Left hindlimb (tissue), 1 donor: ENCODE measurements around the gene TSFM.

Experiments used
- DNase-seq: peaks from one replicate; pipeline ENCODE4 v3.0.0-alpha.2; 2018

TSFM gene

DNA sequence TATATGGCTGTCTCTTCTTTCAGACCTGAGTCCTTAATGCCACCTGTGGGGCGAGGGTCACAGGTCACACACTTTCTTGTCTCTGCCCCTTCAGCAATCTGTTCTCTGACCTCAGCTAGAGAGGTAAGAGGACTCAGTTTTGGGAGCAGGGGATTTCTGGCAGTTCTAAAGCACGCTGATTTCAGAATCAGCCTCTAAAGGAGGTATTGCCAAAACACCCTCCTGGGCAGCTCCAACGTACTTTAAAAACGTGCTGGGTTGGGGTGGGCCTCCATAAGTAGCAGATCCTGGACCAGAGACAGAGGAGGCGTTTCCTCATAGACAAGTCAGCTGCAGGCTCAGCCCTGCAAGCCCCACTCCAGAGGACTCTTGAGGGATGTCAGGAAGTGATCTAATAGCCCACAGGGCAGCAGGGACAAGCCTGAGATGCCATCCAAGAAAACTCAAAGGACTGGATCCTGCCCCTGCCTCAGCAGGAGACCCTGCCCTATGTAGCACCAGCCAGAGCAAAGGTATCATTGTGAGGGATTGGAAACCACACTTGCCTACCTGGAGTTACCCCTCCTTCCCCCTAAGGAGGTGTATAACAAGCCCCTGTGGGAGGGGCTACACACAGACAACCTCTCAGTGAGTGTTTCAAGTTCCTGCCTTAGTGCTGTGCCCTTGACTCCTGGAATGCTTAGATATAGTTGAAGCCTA is 55.4 kb downstream of the TSFM start:
- peak; percentile 77 for DNase-seq

DNA sequence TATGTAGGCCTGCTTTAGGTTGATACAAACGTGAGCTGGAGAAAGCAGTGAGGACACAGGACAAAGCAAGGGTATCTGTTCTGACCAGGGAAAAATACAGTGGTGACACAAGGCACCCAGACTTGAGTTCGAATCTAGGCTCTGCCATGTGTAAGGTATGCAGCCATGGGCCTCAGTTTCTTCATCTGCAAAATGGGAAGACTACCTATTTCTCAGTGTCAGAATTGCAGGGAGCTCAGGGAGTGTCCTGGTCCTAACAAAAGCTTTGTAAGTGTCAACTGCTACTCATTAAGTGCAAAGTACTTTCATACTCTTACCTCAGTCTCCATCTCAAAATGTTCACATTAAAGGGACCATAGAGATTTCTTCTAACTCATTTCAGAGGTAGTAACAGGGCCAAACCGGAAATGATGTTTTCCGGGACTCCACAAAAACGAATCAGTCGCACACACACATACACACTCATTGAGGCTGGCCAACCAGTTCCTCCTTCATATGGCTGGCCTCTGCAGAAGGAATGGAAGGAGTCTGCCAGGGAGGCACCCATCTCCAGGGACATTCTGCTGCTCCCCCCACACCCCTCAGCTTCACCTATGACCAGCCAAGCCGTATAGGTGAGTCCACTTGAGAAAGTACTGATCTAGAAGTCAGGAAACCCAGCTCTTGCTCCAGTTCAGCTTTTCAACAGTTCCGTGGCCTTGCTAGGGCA is 56.2 kb downstream of the TSFM start:
- no peak for DNase-seq

DNA sequence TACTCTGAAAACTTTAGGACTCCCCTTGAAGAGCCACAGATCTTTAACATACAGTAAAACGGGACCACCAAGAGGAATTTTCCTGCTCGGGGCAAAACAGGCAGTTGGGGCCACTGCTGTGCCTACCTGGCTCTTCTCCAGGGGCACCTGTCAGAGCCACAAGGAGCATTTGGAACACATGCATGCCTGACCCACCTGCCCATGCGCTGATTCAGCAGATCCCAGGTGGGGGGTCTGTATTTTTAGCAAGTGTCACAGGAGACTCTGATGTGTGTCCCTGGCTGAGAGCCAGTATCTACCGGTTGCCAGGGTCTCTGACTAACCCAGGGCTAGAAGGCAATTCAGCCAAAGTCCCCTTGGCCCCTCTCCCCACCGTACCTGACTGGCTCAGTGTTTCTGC is 57.4 kb downstream of the TSFM start:
- no peak for DNase-seq

DNA sequence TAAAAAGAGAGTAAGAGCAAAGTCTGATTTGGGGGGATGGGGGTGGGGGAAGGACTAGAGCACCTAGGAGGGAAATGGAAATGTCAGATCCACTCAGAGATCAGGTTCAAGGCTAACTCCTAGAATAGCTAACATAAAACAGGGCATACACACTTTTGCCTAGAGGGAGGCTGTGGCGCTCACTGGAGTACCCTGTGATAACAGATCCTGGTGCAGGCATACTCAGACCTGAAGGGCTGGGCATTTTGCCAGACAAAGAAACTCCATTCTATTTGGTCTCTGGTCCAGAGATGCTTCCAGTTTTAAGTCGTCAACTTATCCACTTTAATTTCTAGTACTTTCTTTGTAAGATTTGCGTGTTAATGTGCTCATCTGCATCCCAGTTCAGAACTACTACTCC is 58.1 kb downstream of the TSFM start:
- DNase-seq: no peak

DNA sequence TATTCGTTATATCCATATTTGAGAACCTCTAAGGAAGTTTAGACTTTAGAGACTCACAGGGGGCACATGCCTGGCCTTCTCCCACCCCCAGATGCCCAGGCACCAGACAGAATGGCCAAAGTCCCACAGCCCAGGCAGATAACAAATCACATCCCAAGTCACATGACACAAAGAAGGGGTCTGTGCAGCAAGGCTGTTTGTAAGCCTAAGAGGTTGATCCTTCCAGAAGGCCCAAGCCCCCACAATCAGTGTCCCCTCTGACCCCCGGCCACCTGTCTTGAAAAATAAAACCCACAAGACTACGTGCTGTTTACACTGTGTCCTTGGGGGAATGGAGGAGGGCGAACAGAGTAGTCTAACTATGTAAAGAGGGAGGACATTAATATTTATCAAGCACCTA is 58.9 kb downstream of the TSFM start:
- no peak for DNase-seq

DNA sequence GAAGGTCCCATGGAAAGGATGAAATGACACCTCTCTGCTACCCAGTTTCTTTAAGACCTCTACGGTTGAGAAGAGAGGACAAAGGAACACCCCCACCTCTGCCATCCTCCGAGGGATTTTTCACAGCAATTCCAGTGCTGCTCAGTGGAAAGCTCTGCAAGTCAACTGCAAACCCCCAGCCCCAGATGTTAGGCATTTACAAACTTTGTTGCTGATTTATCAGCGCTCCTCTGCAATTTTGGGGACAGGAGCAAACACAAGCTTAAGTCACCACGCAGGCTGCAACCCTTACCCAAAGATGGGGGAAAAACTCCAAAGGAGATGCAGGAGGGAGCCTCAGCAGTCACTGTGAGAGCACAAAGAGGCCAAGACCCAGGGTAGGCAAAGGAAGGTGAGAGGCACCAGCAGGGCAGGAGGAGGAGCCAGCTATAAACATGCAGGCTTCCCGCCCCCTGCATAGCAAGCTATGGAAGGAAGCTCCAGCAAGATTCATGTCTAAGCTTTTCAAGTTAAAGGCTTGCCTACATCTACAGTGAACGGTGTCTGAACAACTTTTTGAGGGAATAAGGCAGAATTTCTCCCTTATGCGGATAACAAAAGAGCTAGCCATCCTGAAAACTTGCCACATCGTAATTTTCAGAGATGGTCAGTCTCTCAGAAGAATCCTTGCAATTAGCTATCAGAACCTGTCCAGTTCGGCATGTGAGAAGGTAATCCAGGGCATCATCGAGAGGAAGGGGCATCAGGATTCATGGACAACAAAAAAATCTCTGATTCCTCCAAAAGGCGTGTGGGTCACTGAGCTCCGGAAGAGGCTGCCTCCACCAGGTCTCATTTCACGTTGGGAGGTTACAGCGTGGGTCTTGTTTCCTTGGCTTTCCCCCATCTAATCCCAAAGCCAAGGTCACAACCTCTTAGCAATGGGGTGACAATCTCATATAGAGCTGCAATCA is 60.0 kb downstream of the TSFM start:
- DNase-seq: no peak

DNA sequence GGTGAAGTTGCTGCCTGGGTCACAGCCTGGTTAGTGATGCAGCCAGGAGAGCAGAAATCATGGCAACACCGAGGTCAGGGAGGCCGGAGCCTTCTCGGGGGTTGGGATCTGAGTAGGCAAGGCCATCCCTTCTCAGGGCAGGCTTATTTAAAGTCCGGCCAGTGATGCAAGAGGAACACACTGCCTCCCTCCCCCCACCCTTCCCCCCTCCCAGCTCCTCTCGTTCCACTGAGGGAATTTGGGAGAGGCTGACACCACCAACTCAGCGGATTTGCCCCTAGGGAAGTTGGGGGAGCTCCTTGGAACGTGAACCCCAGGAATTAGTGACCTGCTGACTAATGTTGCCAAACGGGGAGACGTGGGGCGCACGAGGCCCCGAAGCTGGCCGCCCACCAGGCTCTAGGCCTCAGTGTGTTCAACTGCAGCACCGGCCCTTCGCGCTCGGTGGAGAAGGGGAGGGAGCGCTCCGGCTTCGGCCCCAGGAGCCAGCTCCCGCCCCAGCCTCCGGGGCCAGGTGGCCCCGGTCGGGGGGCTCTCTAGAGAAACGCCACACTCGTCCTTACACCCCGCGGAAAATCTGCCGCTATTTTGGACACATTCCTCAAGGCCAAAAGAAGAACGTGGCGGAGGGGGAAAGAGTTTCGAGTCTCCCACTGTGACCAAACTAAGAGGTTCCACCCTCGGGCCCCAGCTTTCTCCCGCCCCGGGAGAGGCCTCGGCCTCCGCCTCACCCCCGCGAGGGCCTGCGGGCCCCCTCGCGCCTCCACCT is 62.3 kb downstream of the TSFM start:
- peak; percentile 75 for DNase-seq

DNA sequence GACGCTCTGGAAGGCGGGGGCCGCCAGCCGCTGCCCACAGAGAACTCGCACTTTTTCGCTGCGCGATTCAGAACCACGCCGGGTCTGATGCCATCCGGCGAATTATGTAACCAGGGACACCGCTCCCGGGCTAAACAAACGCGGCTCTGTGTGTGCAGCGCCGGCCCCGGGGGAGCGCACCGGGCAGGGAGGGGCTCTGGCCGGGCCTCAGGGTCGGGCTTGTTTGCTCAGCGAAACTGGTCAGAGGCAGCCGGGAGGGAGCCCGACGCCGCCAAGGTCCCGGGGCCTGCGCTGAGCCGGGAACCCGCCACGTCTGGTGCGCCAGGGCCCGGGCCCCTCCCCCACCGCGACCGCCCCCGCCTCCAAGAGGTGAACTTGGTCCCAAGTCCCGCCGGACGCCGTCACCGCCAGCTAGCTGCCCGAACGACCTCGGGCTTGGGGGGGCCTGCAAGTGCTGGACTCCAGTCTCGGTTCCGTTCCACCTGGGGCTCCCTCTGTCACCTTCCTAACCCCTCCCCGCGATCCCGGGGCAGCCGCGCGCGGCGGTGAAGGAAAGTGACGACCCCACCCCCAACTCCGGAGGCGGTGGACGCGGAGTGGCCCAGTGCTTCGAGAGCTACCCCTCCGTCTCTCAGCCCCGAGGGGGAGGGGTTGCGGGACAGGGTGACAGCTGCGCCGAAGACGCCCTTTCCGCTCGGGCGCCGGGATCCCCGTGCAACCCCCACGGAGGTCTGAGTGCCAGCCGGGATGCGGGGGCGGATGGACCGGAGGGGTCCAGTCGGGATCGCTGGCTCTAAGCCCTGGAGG is 63.1 kb downstream of the TSFM start:
- DNase-seq: peak; percentile 81

DNA sequence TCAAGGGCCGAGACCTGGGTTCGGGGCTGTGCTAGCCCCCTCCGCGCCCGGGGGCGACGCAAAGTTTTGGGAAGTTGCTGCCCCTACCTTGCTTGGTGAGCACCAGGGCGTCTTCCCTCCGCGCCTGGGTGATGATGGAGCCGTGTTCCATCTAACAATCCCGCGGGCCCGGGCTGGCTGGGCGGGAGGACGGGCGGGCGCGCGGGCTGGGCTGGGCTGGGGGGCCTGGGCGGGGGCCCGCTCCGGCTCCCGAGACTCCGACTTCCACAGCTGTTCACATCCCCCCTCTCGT is 63.6 kb downstream of the TSFM start:
- no peak for DNase-seq

DNA sequence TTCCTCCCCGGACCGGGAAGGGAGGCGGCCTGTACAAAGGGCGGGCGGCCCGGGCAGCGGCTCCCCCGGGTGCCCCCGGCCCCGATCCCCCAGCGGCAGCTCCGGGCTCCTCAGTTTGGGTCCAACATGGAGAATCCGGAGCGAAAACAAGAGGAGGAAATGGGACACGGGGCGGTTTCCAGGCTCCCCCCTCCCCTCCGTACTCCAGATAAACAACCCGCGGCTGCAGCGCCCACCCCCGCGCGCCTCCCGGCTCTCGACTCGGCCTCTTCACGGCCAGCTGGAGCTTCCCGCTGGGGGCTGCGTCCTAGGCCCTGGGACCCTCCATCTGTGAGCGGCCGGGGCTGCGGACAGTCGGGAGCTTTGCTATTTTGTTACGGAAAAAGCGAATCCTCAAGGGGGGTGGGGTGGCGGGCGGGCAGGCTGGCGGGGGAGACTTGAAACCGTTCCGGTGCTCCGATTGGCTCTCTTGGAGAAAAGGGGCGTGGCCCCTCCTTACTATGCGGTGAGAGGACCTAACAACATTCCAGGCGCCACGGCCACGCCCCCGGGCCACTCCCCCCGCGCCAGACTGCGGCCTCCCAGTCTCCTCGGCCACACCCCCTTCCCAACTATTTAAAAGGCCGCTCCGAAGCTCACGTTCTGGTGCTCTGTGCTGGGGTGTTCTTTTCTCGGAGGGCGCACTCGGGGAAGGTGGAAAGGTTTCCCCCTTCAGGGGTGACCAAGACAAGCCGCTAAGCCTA is 64.2 kb downstream of the TSFM start, which contains the start of gene CTDSP2:
Gene CTDSP2, minus strand, starts transcription at position 153 of the 743 bp plus-strand sequence. CDS start 294 bp downstream, outside the sequence.
- DNase-seq: peak; percentile 100
